ENCODE results near the gene PINLYP.
A peak's percentile ranks its signal among the peaks of the same experiment; 100 is the strongest.

Gene PINLYP

GRCh38 chr19:43562698-43563241 is 12.8 kb upstream of the PINLYP start:
- peak; percentile 94 for DNase-seq (ENCODE audit: low read depth)
- TF ChIP-seq CTCF (IDR thresholded peaks at IDR 0.05; ENCODE audit: low read depth, low read length) (no peak), POLR2A (IDR thresholded peaks at IDR 0.05; ENCODE audit: extremely low read depth, insufficient read length) (no peak), MAX (IDR thresholded peaks at IDR 0.05; ENCODE audit: low read depth, low read length) (peak; percentile 79), MYC (IDR thresholded peaks at IDR 0.05; ENCODE audit: low read depth, low read length) (peak; percentile 75; the same call in 1 of the 2 replicates)
- H3K4me3 ChIP-seq (ENCODE audit: low read depth, low read length) = no peak overlapping the region

GRCh38 chr19:43563816-43564457 is 11.7 kb upstream of the PINLYP start:
- H3K4me3 ChIP-seq (ENCODE audit: low read depth, low read length) = no peak overlapping the region
- no peak for TF ChIP-seq POLR2A (IDR thresholded peaks at IDR 0.05; ENCODE audit: extremely low read depth, insufficient read length)
- TF ChIP-seq CTCF (IDR thresholded peaks at IDR 0.05; ENCODE audit: low read depth, low read length) = no peak
- TF ChIP-seq MAX (IDR thresholded peaks at IDR 0.05; ENCODE audit: low read depth, low read length) = no peak
- TF ChIP-seq MYC (IDR thresholded peaks at IDR 0.05; ENCODE audit: low read depth, low read length) = no peak
- peak; percentile 30 for DNase-seq (ENCODE audit: low read depth)

- no peak overlapping the region for H3K4me3 ChIP-seq (ENCODE audit: low read depth, low read length)
- DNase-seq (ENCODE audit: low read depth) = no peak
- TF ChIP-seq MYC (IDR thresholded peaks at IDR 0.05; ENCODE audit: low read depth, low read length) (no peak), MAX (IDR thresholded peaks at IDR 0.05; ENCODE audit: low read depth, low read length) (no peak), CTCF (IDR thresholded peaks at IDR 0.05; ENCODE audit: low read depth, low read length) (no peak), POLR2A (IDR thresholded peaks at IDR 0.05; ENCODE audit: extremely low read depth, insufficient read length) (no peak)
Measured at GRCh38 chr19:43564800-43565199, 10.8 kb upstream of the PINLYP start.

- no peak overlapping the region for H3K4me3 ChIP-seq (ENCODE audit: low read depth, low read length)
- TF ChIP-seq MYC (IDR thresholded peaks at IDR 0.05; ENCODE audit: low read depth, low read length) (no peak), CTCF (IDR thresholded peaks at IDR 0.05; ENCODE audit: low read depth, low read length) (no peak), POLR2A (IDR thresholded peaks at IDR 0.05; ENCODE audit: extremely low read depth, insufficient read length) (no peak), MAX (IDR thresholded peaks at IDR 0.05; ENCODE audit: low read depth, low read length) (no peak)
- DNase-seq (ENCODE audit: low read depth) = no peak
Measured at GRCh38 chr19:43569657-43570056, 5.9 kb upstream of the PINLYP start.

GRCh38 chr19:43570174-43570791 is 5.3 kb upstream of the PINLYP start:
- TF ChIP-seq MAX (IDR thresholded peaks at IDR 0.05; ENCODE audit: low read depth, low read length) (no peak), CTCF (IDR thresholded peaks at IDR 0.05; ENCODE audit: low read depth, low read length) (no peak), POLR2A (IDR thresholded peaks at IDR 0.05; ENCODE audit: extremely low read depth, insufficient read length) (no peak), MYC (IDR thresholded peaks at IDR 0.05; ENCODE audit: low read depth, low read length) (no peak)
- no peak for DNase-seq (ENCODE audit: low read depth)
- no peak overlapping the region for H3K4me3 ChIP-seq (ENCODE audit: low read depth, low read length)
